AG04450 (cell line): ENCODE measurements around the gene FAM98B. TPM values are rescaled to one million over a fixed set of nuclear protein-coding genes. Genes with fewer than 3 reads are reported as not detected.

Experiments used
- CTCF ChIA-PET: fragments of 300-600, 350-600 bp; formaldehyde crosslinking; extraction: SDS; loops from one replicate; lab custom pipeline; 2022; ENCODE audit warnings: antibody characterized with exemption, inconsistent platforms; lab: Charles Lee
- POLR2A ChIA-PET: fragments of 350-600 bp; formaldehyde crosslinking; extraction: SDS; loops from one replicate; lab custom pipeline; 2021; ENCODE audit warnings: antibody characterized with exemption, inconsistent platforms; lab: Yijun Ruan, JAX
- DNase-seq: peaks from one replicate; pipeline ENCODE4 v3.0.0-alpha.2; 2011; ENCODE audit warnings: low read depth, low spot score
- H3K27ac ChIP-seq: one replicate; pipeline ENCODE4 v1.5.1; 2012; ENCODE audit warnings: low read depth, low read length, control low read depth
- H3K27me3 ChIP-seq: one replicate; pipeline ENCODE4 v1.6.0; 2012; ENCODE audit warnings: low read length; ENCODE audit not compliant: control insufficient read depth, insufficient read depth
- H3K4me3 ChIP-seq: 2 replicates; pipeline ENCODE4 v1.5.1; 2011; ENCODE audit warnings: mild to moderate bottlenecking, low read depth, low read length, control low read depth
- H3K9me3 ChIP-seq: 2 replicates; pipeline ENCODE4 v1.5.1; 2012; ENCODE audit warnings: low read length; ENCODE audit not compliant: control insufficient read depth, insufficient read depth
- CTCF ChIP-seq: IDR thresholded peaks from 2 replicates; pipeline ENCODE4 v1.5.1; 2011; ENCODE audit warnings: low read depth, low read length, control low read depth, inconsistent platforms
- polyA minus RNA-seq: library from RNA; depleted of rRNA, polyadenylated mRNA; stranded (reverse); fragments of >200 nt; gene quantifications from 2 replicates; pipeline ENCODE4 v1.2.3, GENCODE V29; 2011; rRNA and poly(A)+ RNA removed
- polyA plus RNA-seq: library from polyadenylated mRNA; depleted of rRNA; stranded (reverse); fragments of >200 nt; gene quantifications from 2 replicates; pipeline ENCODE4 v1.2.3, GENCODE V29; 2011; rRNA removed

FAM98B gene
- polyA plus RNA-seq: 11.4 and 19.6 TPM in 2 replicates
- polyA minus RNA-seq: 3.3 and 7.3 TPM in 2 replicates

- ChIA-PET CTCF (interaction anchor here (0.7 to 3.6 kb wide), 9 partner anchors 13 to 458 kb away, joined by 3 to 30 read pairs (median 7); no protein-coding TSS in a partner anchor), POLR2A (interaction anchor here (0.7 to 2.2 kb wide), 7 partner anchors 13 to 458 kb away, joined by 3 to 9 read pairs (median 4); partner anchors contain the start of genes RASGRP1 and SPRED1)
- Histone ChIP-seq H3K27me3 (no peaks in the 10 kb centered on the region), H3K27ac (peak within 1 kb of the TSS; percentile 85), H3K9me3 (no peaks in the 10 kb centered on the region), H3K4me3 (peak within 1 kb of the TSS; percentile 92)
- TF ChIP-seq CTCF: no peak; the same call in none of the 2 replicates
- DNase-seq: peak; percentile 69
Observed at GRCh38 chr15:38453971-38454695, at the start of gene FAM98B. Gene FAM98B (plus strand): TSS chr15:38454127. CDS start chr15:38454162, 35 bp downstream.

GRCh38 chr15:38406436-38406835 is 47.5 kb upstream of the FAM98B start:
- no peak for TF ChIP-seq CTCF
- Histone ChIP-seq H3K27me3 (no peaks in the 10 kb centered on the region), H3K27ac (no peak overlapping the region), H3K9me3 (peaks cover 5% of the 10 kb centered on the region; the same call in 1 of the 2 replicates), H3K4me3 (no peak overlapping the region)
- POLR2A ChIA-PET: no interaction called here
- DNase-seq: no peak
- CTCF ChIA-PET: interaction anchor here (0.8 kb wide), 1 partner anchor 404 kb away, joined by 5 read pairs; no protein-coding TSS in a partner anchor

- ChIA-PET CTCF (no interaction called here), POLR2A (no interaction called here)
- DNase-seq: no peak
- H3K4me3 ChIP-seq: no peak overlapping the region
- no peak for TF ChIP-seq CTCF
- H3K27me3 ChIP-seq: no peaks in the 10 kb centered on the region
- no peak overlapping the region for H3K27ac ChIP-seq
- no peaks in the 10 kb centered on the region for H3K9me3 ChIP-seq
Observed at GRCh38 chr15:38408576-38408975, 45.4 kb upstream of the FAM98B start.

GRCh38 chr15:38411902-38412301 is 42.0 kb upstream of the FAM98B start:
- H3K27me3 ChIP-seq: peaks cover 7% of the 10 kb centered on the region
- H3K27ac ChIP-seq: no peak overlapping the region
- CTCF ChIA-PET: interaction anchor here (0.7 to 1.2 kb wide), 3 partner anchors 28 to 416 kb away, joined by 3 to 6 read pairs (median 5); no protein-coding TSS in a partner anchor
- TF ChIP-seq CTCF: no peak
- H3K4me3 ChIP-seq: no peak overlapping the region
- no peaks in the 10 kb centered on the region for H3K9me3 ChIP-seq
- POLR2A ChIA-PET: no interaction called here
- DNase-seq: no peak

- Histone ChIP-seq H3K9me3 (no peaks in the 10 kb centered on the region), H3K4me3 (no peak overlapping the region), H3K27me3 (peaks cover 11% of the 10 kb centered on the region), H3K27ac (no peak overlapping the region)
- ChIA-PET POLR2A (no interaction called here), CTCF (interaction anchor here (1.6 to 2.7 kb wide), 4 partner anchors 28 to 417 kb away, joined by 3 to 29 read pairs (median 10); no protein-coding TSS in a partner anchor)
- DNase-seq: no peak
- no peak for TF ChIP-seq CTCF
Observed at GRCh38 chr15:38412466-38412865, 41.5 kb upstream of the FAM98B start.
